Muscle layer of colon (tissue), 2 donors: ENCODE data around the gene SNX9.
"Not testable (repeated sequence)": the region's sequence is repeated elsewhere in the genome, so short reads cannot be mapped to it uniquely, and the experiment has no call there.

Source experiments
- H3K27ac ChIP-seq: one replicate; pipeline ENCODE4 v1.7.0; 2013; ENCODE audit warnings: low read depth, mild to moderate bottlenecking, low read length, moderate library complexity
- H3K27me3 ChIP-seq, 2 donors: one replicate each; pipeline ENCODE4 v1.7.0; 2013; ENCODE audit warnings: low read length in 2 of 2, mild to moderate bottlenecking in 2 of 2; ENCODE audit not compliant: insufficient read depth in 2 of 2, control insufficient read depth in 1 of 2
- H3K36me3 ChIP-seq: one replicate; pipeline ENCODE4 v1.7.0; 2013; ENCODE audit warnings: mild to moderate bottlenecking, low read length; ENCODE audit not compliant: insufficient read depth
- H3K4me1 ChIP-seq: one replicate; pipeline ENCODE4 v1.7.0; 2013; ENCODE audit warnings: mild to moderate bottlenecking, low read length; ENCODE audit not compliant: insufficient read depth
- H3K4me3 ChIP-seq, 2 donors: one replicate each; pipeline ENCODE4 v1.7.0; 2013; ENCODE audit warnings: low read length in 2 of 2, low read depth in 1 of 2, mild to moderate bottlenecking in 1 of 2, moderate library complexity in 1 of 2
- H3K9ac ChIP-seq: one replicate; pipeline ENCODE4 v1.7.0; 2013; ENCODE audit warnings: low read length
- H3K9me3 ChIP-seq: one replicate; pipeline ENCODE4 v1.7.0; 2013; ENCODE audit warnings: mild to moderate bottlenecking, low read length
- donor health status: abdominal sarcoma.
- donor health status: Adenocarcinoma of cecum.

SNX9 gene

DNA sequence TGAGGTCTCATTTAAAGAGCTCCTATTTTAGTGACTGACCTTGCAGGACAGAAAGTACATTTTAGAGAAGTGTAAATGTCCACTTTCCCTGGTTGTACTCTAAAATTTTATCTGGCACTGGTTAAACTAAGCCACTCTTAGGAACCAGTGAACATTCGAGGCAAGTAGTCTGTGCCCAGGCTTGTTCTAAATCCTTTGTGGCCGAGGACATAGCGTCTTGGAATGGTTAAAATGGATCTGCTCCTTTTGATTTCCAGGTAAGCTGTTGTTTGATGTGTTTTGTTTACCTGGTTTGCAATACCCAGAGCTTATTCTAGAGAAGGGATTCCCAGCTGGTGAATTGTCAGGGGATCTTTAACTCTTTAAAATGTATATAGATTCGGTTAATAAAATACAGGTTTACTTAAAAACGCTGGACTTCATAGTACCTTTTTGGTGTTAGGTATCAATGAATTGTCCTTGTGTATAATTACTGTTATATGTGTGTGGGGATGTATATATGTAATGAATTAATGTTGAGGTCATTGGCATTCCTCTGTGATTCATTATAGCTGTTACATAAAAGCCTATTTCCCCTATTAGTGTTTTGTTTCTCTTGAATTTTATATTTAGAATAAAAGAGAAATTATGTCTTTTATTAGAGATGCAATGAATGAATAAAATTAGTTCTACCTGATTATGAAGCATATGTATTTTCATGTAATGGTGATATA lies 15.8 kb downstream of the SNX9 start:
- H3K36me3 ChIP-seq = no peaks in the 10 kb centered on the region
- peaks cover 36% of the 10 kb centered on the region for H3K4me1 ChIP-seq
- H3K27ac ChIP-seq = no peak overlapping the region
- H3K9ac ChIP-seq = no peak overlapping the region
- H3K4me3 ChIP-seq = no peak overlapping the region
- H3K9me3 ChIP-seq = no peaks in the 10 kb centered on the region
- H3K27me3 ChIP-seq = no peaks in the 10 kb centered on the region

DNA sequence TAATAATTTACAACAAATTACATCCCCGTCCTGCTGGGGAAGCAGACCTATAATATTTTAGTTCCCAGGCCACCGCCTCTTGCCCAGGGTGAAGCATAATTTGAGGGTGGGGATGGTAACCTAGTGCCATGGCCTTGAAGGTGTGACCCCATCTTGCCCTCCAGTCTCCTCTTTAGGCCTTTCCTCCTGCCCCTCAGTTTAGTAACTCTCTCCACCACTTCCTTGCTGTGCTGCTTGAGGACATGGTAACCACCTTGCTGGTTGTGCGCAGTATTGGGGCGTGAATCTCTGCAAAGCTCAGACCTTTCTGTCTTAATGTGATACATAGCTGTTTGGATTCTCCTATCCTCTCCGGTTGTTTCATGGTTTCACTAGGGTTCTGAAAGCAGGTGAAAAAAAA lies 16.6 kb downstream of the SNX9 start:
- no peaks in the 10 kb centered on the region for H3K27me3 ChIP-seq

DNA sequence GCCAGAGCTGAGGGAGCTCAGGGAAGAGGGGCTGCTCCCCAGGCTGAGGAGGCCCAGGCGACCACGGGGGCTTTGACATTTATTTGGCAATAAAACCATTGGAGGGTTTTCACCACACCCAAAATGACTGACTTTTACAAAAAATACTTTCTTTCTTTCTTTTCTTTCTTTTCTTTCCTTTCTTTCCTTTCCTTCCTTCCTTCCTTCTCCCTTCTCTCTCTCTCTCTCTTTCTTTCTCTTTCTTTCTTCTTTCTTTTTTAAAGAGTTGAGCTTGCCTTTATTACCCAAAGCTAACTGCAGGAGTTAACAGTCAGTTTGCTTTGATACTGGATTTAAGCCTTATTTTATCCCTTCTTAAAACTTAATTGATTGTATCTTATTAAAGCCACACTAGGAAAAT lies 17.2 kb downstream of the SNX9 start:
- Histone ChIP-seq H3K4me1 (peaks cover 42% of the 10 kb centered on the region), H3K9ac (no peak overlapping the region), H3K9me3 (no peaks in the 10 kb centered on the region), H3K27me3 (no peaks in the 10 kb centered on the region), H3K27ac (no peak overlapping the region), H3K36me3 (no peaks in the 10 kb centered on the region), H3K4me3 (no peak overlapping the region)

More for the DNA sequence above, 16.6 kb downstream of the SNX9 start:
- Histone ChIP-seq H3K4me1 (peaks cover 39% of the 10 kb centered on the region), H3K9me3 (no peaks in the 10 kb centered on the region), H3K36me3 (no peaks in the 10 kb centered on the region), H3K9ac (no peak overlapping the region), H3K4me3 (no peak overlapping the region), H3K27ac (no peak overlapping the region)

DNA sequence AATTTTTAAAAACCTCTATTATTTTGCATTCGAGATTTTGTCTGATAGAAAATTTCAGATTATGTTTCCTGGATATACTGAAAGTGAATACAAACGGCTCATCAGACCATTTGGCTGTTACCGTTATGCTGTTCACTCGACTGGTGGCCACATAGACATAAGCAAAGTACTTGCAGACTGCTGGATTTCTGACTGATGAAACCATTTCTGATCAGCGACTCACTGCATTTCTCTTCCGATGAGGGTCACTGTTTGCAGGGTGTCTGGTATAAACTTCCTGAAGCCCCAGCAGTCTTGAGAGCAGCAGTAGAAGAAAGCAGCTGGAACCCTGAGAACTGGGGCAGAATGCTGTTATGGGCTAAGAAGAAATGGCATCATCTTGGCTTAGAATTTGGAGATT lies 17.7 kb downstream of the SNX9 start:
- Histone ChIP-seq H3K4me1 (peaks cover 47% of the 10 kb centered on the region), H3K9ac (no peak overlapping the region), H3K27ac (no peak overlapping the region)

DNA sequence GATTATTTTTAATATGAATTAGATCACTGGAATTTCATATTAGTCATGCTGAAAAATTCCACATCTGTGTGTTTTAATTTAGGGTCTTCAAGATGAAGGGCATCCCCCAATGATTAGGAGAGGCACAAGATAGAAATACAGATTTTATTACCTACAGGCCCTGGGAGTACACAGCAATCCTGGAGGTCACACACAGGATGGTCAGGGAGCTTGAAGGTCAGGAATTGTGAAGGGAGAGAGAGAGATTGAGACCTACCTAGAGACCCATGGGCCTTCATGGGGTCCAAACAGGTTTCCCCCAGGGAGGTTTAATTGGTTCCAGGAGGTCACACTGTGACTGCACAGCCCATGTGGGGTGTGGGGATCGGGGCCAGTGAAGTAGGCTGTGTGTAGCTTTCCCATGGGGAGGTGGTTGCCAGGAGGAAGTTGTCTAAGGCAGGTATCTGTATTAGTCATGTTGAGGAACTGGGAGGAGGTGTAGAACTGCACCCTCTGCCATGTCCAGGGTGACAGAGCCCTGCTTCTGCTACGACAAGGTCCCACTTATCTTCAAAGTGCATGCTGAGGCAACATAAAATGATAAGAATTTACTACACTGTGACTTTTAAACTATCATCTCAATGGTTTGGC lies 18.3 kb downstream of the SNX9 start:
- H3K4me1 ChIP-seq = peaks cover 52% of the 10 kb centered on the region
- no peak overlapping the region for H3K9ac ChIP-seq
- no peak overlapping the region for H3K4me3 ChIP-seq
- H3K27me3 ChIP-seq = no peaks in the 10 kb centered on the region
- no peak overlapping the region for H3K27ac ChIP-seq
- no peaks in the 10 kb centered on the region for H3K9me3 ChIP-seq
- H3K36me3 ChIP-seq = no peaks in the 10 kb centered on the region

More for the DNA sequence above, 17.7 kb downstream of the SNX9 start:
- Histone ChIP-seq H3K27me3 (no peaks in the 10 kb centered on the region), H3K4me3 (no peak overlapping the region), H3K9me3 (no peaks in the 10 kb centered on the region), H3K36me3 (no peaks in the 10 kb centered on the region)

DNA sequence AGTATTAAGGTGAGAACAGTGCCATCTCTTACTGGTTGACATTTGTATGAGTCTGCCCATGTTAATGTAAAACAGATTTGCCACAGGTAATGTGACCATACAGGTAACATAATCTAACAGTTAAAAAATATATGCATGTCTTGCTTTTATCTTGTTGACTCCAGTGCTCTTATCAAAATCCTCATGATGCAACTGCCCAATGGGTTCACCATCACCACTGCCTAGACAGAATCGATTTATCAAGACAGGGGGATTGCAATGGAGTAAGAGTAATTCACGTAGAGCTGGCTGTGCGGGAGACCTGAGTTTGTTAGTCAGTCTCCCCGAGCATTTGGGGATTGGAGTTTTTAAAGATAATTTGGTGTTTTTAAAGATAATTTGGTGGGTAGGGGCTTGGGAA lies 19.2 kb downstream of the SNX9 start:
- no peak overlapping the region for H3K4me3 ChIP-seq
- no peaks in the 10 kb centered on the region for H3K27me3 ChIP-seq
- no peaks in the 10 kb centered on the region for H3K9me3 ChIP-seq
- H3K36me3 ChIP-seq = no peaks in the 10 kb centered on the region
- no peak overlapping the region for H3K9ac ChIP-seq
- H3K4me1 ChIP-seq = peaks cover 53% of the 10 kb centered on the region
- no peak overlapping the region for H3K27ac ChIP-seq

DNA sequence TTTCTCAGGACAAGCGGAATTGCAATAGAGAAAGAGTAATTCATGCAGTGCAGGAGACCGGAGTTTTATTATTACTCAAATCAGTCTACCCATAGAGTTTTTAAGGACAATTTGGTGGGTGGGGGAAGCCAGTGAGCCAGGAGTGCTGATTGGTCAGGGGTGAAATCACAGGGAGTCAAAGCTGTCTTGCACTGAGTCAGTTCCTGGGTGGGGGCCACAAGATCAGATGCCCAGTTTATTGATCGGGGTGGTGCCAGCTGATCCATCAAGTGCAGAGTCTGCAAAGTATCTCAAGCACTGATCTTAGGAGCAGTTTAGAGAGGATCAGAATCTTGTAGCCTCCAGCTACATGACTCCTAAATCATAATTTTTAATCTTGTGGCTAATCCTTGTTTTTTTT lies 21.1 kb downstream of the SNX9 start:
- H3K4me1 ChIP-seq = peaks cover 49% of the 10 kb centered on the region
- H3K36me3 ChIP-seq, H3K9me3 ChIP-seq, H3K4me3 ChIP-seq, H3K27me3 ChIP-seq, H3K27ac ChIP-seq, H3K9ac ChIP-seq: not testable (repeated sequence)

DNA sequence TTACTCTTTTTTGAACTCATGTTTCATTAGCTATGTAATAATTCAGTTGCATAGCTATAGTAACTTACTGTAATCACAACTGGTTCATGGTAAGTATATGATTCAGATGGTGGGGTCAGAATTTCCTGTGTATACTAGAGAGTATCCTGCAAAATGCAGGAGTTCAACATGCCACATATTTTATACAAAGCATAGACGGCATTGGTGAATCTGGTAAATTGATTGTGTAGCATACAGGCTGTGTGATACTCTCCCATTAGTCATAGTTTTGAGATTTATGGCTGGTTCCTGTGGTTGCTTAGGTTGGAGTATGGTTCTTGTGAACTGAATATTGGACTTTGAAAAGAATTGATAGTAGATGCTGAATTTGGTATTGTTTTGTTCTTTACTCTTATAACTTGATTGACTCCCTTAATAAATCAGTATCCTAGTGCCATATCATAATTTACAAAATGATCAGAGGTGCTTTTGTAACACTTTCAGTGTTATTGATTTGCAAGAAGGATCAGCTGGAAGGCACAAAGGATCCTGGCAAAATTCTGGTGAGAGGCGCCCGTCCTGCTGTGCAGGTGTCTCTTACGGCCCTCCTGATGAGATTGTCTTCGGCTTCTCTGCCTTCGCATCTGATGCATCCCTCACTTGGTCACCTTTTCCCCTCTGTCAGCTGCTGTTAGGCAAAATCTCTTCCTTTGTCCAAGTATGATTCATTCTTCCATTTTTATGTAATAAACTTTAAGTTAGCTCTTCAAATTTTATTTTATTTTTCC lies 22.6 kb downstream of the SNX9 start:
- no peaks in the 10 kb centered on the region for H3K36me3 ChIP-seq
- H3K27me3 ChIP-seq = no peaks in the 10 kb centered on the region
- peaks cover 44% of the 10 kb centered on the region for H3K4me1 ChIP-seq
- H3K9me3 ChIP-seq = no peaks in the 10 kb centered on the region
- no peak overlapping the region for H3K27ac ChIP-seq
- no peak overlapping the region for H3K9ac ChIP-seq
- no peak overlapping the region for H3K4me3 ChIP-seq

DNA sequence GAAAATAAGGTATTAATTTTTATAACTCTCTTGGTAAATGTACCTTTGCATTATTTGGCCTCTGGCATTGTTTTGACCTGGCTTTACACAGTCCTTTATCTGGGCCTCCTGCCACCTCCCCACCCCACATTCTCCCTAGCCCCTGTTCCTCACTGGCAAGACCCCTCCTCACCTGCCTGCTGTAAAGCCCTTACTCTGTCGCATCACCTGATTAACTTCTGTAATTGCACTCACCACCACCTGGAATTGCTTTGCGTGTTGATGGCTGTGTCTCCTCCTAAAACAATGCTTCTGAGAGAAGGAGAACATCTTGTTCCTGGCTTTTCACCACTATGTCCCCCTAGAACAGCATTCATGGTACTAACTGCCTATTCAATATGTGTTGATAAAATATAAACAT lies 24.8 kb downstream of the SNX9 start:
- Histone ChIP-seq H3K36me3 (no peaks in the 10 kb centered on the region), H3K9me3 (no peaks in the 10 kb centered on the region), H3K4me1 (peaks cover 25% of the 10 kb centered on the region), H3K9ac (no peak overlapping the region), H3K27ac (no peak overlapping the region), H3K4me3 (no peak overlapping the region), H3K27me3 (no peaks in the 10 kb centered on the region)

DNA sequence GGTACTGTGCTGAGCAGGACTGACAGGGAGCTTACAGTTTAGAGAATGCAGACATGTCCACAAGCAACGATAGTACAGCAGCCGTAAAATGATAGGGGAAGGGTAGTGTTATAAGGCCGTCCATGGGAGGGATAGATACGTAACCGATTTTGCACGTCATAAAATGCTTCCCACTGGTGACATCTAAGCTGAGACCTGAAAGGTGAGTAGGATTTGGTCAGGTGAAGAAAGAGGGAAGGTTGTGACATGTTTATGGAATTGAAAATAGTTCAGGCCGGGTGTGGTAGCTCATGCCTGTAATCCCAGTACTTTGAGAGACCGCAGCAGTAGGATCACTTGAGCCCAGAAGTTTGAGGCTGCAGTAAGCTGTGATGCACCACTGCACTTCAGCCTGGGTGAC lies 25.6 kb downstream of the SNX9 start:
- Histone ChIP-seq H3K4me1 (peaks cover 26% of the 10 kb centered on the region), H3K36me3 (no peaks in the 10 kb centered on the region), H3K9ac (no peak overlapping the region), H3K9me3 (no peaks in the 10 kb centered on the region), H3K27me3 (no peaks in the 10 kb centered on the region), H3K27ac (no peak overlapping the region), H3K4me3 (no peak overlapping the region)

DNA sequence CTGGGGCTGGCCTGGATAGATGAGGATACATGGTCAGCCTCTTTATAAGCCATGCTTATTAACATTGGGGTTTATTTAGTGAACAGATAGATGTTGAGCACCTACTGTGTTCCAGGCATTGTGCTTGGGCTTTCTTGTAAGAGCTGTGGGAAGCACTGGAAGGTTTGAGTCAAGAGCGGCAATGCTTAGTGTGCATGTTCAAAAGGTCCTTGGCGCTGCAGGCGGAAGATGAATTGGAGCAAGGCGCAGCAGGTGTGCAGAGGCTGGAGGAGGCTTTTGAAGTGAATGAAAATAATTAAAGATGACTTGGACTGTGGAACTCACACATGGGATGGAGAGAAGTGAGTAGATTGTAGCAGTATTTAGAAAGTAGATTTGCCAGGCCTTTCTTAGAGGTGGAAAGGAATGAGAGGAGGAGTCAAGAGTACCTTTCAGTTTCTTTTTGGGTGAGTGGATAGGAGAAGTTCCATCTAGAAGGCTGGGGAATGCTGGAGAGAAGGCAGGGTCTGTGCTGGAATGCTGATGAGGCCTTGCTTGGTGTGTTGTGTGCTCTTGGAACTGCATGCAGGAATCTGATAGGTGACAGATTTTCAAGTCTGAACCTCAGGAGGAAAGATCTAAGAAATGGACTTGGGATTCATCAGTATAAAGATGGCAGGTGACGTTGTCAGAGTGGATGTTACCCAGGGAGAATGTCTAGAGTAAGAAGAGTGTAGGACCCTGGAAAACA lies 26.4 kb downstream of the SNX9 start:
- H3K4me1 ChIP-seq = peaks cover 27% of the 10 kb centered on the region
- no peak overlapping the region for H3K27ac ChIP-seq

More for the DNA sequence above, 26.4 kb downstream of the SNX9 start:
- no peaks in the 10 kb centered on the region for H3K9me3 ChIP-seq
- no peak overlapping the region for H3K4me3 ChIP-seq
- no peak overlapping the region for H3K9ac ChIP-seq
- no peaks in the 10 kb centered on the region for H3K36me3 ChIP-seq
- H3K27me3 ChIP-seq = no peaks in the 10 kb centered on the region
